Measurements from ENCODE around the gene NRTN.

NRTN gene

GRCh38 chr19:5824751-5825150 is 19.9 kb downstream of the NRTN start:
- H3K27me3 ChIP-seq (ENCODE audit: control insufficient read depth in 5 of 5, insufficient read depth in 4 of 5, low read length in 5 of 5), result peaks cover 12 to 46% (median 16%) of the 10 kb centered on the region in 5 donors
- no peak overlapping the region for H3K27ac ChIP-seq (ENCODE audit: low read depth, low read length)
- H3K9ac ChIP-seq (ENCODE audit: low read length in 5 of 5), result no peak overlapping the region
- H3K36me3 ChIP-seq (ENCODE audit: control insufficient read depth in 5 of 5, insufficient read depth in 5 of 5, low read length in 5 of 5), result no peaks in the 10 kb centered on the region
- peaks cover 0 to 23% (median 7%) of the 10 kb centered on the region in 5 donors for H3K4me1 ChIP-seq (ENCODE audit: control insufficient read depth in 5 of 5, insufficient read depth in 5 of 5, low read length in 5 of 5)
- no peak overlapping the region for H3K4me3 ChIP-seq (ENCODE audit: low read depth in 1 of 5, low read length in 5 of 5)
- H3K9me3 ChIP-seq (ENCODE audit: control insufficient read depth in 5 of 5, low read length in 5 of 5), result no peaks in the 10 kb centered on the region

GRCh38 chr19:5825178-5825577 is 20.3 kb downstream of the NRTN start:
- Histone ChIP-seq H3K36me3 (ENCODE audit: control insufficient read depth in 5 of 5, insufficient read depth in 5 of 5, low read length in 5 of 5) (no peaks in the 10 kb centered on the region), H3K27me3 (ENCODE audit: control insufficient read depth in 5 of 5, insufficient read depth in 4 of 5, low read length in 5 of 5) (peaks cover 14 to 49% (median 18%) of the 10 kb centered on the region in 5 donors), H3K4me3 (ENCODE audit: low read depth in 1 of 5, low read length in 5 of 5) (no peak overlapping the region), H3K9ac (ENCODE audit: low read length in 5 of 5) (no peak overlapping the region), H3K4me1 (ENCODE audit: control insufficient read depth in 5 of 5, insufficient read depth in 5 of 5, low read length in 5 of 5) (peaks cover 0 to 23% (median 7%) of the 10 kb centered on the region in 5 donors), H3K27ac (ENCODE audit: low read depth, low read length) (no peak overlapping the region), H3K9me3 (ENCODE audit: control insufficient read depth in 5 of 5, low read length in 5 of 5) (no peaks in the 10 kb centered on the region)

- Histone ChIP-seq H3K4me1 (ENCODE audit: control insufficient read depth in 5 of 5, insufficient read depth in 5 of 5, low read length in 5 of 5) (peaks cover 0 to 23% (median 7%) of the 10 kb centered on the region in 5 donors), H3K9me3 (ENCODE audit: control insufficient read depth in 5 of 5, low read length in 5 of 5) (no peaks in the 10 kb centered on the region), H3K9ac (ENCODE audit: low read length in 5 of 5) (no peak overlapping the region), H3K4me3 (ENCODE audit: low read depth in 1 of 5, low read length in 5 of 5) (peak overlapping the region in 1 of 5 donors; percentile 40), H3K27ac (ENCODE audit: low read depth, low read length) (no peak overlapping the region), H3K36me3 (ENCODE audit: control insufficient read depth in 5 of 5, insufficient read depth in 5 of 5, low read length in 5 of 5) (no peaks in the 10 kb centered on the region), H3K27me3 (ENCODE audit: control insufficient read depth in 5 of 5, insufficient read depth in 4 of 5, low read length in 5 of 5) (peaks cover 14 to 51% (median 20%) of the 10 kb centered on the region in 5 donors)
Measured at GRCh38 chr19:5826531-5827341, 21.9 kb downstream of the NRTN start.

- Histone ChIP-seq H3K4me1 (ENCODE audit: control insufficient read depth in 5 of 5, insufficient read depth in 5 of 5, low read length in 5 of 5) (peaks cover 0 to 23% (median 7%) of the 10 kb centered on the region in 5 donors), H3K9ac (ENCODE audit: low read length in 5 of 5) (no peak overlapping the region), H3K27me3 (ENCODE audit: control insufficient read depth in 5 of 5, insufficient read depth in 4 of 5, low read length in 5 of 5) (peaks cover 14 to 52% (median 20%) of the 10 kb centered on the region in 5 donors), H3K27ac (ENCODE audit: low read depth, low read length) (no peak overlapping the region), H3K4me3 (ENCODE audit: low read depth in 1 of 5, low read length in 5 of 5) (peak overlapping the region in 4 of 5 donors; percentile 60 to 70 (median 66)), H3K36me3 (ENCODE audit: control insufficient read depth in 5 of 5, insufficient read depth in 5 of 5, low read length in 5 of 5) (no peaks in the 10 kb centered on the region), H3K9me3 (ENCODE audit: control insufficient read depth in 5 of 5, low read length in 5 of 5) (no peaks in the 10 kb centered on the region)
Measured at GRCh38 chr19:5827342-5827890, 22.5 kb downstream of the NRTN start.

- no peak overlapping the region for H3K27ac ChIP-seq (ENCODE audit: low read depth, low read length)
Measured at GRCh38 chr19:5827891-5828660, 23.2 kb downstream of the NRTN start.

GRCh38 chr19:5828661-5829566 is 24.0 kb downstream of the NRTN start:
- no peaks in the 10 kb centered on the region for H3K9me3 ChIP-seq (ENCODE audit: control insufficient read depth in 5 of 5, low read length in 5 of 5)
- H3K27me3 ChIP-seq (ENCODE audit: control insufficient read depth in 5 of 5, insufficient read depth in 4 of 5, low read length in 5 of 5), result peaks cover 14 to 47% (median 21%) of the 10 kb centered on the region in 5 donors
- no peak overlapping the region for H3K27ac ChIP-seq (ENCODE audit: low read depth, low read length)
- H3K36me3 ChIP-seq (ENCODE audit: control insufficient read depth in 5 of 5, insufficient read depth in 5 of 5, low read length in 5 of 5), result no peaks in the 10 kb centered on the region
- H3K4me3 ChIP-seq (ENCODE audit: low read depth in 1 of 5, low read length in 5 of 5), result peak overlapping the region; percentile 26 to 70 (median 62)
- peak overlapping the region in 2 of 5 donors; percentile 21 to 43 for H3K9ac ChIP-seq (ENCODE audit: low read length in 5 of 5)
- peaks cover 0 to 23% (median 7%) of the 10 kb centered on the region in 5 donors for H3K4me1 ChIP-seq (ENCODE audit: control insufficient read depth in 5 of 5, insufficient read depth in 5 of 5, low read length in 5 of 5)

More at GRCh38 chr19:5827891-5828660, 23.2 kb downstream of the NRTN start:
- peaks cover 14 to 53% (median 21%) of the 10 kb centered on the region in 5 donors for H3K27me3 ChIP-seq (ENCODE audit: control insufficient read depth in 5 of 5, insufficient read depth in 4 of 5, low read length in 5 of 5)
- peaks cover 0 to 23% (median 7%) of the 10 kb centered on the region in 5 donors for H3K4me1 ChIP-seq (ENCODE audit: control insufficient read depth in 5 of 5, insufficient read depth in 5 of 5, low read length in 5 of 5)
- H3K4me3 ChIP-seq (ENCODE audit: low read depth in 1 of 5, low read length in 5 of 5), result peak overlapping the region; percentile 26 to 70 (median 62)
- no peaks in the 10 kb centered on the region for H3K9me3 ChIP-seq (ENCODE audit: control insufficient read depth in 5 of 5, low read length in 5 of 5)
- H3K36me3 ChIP-seq (ENCODE audit: control insufficient read depth in 5 of 5, insufficient read depth in 5 of 5, low read length in 5 of 5), result no peaks in the 10 kb centered on the region
- H3K9ac ChIP-seq (ENCODE audit: low read length in 5 of 5), result peak overlapping the region in 2 of 5 donors; percentile 21 to 43

GRCh38 chr19:5829567-5830310 is 24.9 kb downstream of the NRTN start:
- H3K9ac ChIP-seq (ENCODE audit: low read length in 5 of 5), result no peak overlapping the region
- no peak overlapping the region for H3K27ac ChIP-seq (ENCODE audit: low read depth, low read length)
- H3K27me3 ChIP-seq (ENCODE audit: control insufficient read depth in 5 of 5, insufficient read depth in 4 of 5, low read length in 5 of 5), result peaks cover 14 to 46% (median 21%) of the 10 kb centered on the region in 5 donors
- no peaks in the 10 kb centered on the region for H3K9me3 ChIP-seq (ENCODE audit: control insufficient read depth in 5 of 5, low read length in 5 of 5)
- peaks cover 0 to 23% (median 7%) of the 10 kb centered on the region in 5 donors for H3K4me1 ChIP-seq (ENCODE audit: control insufficient read depth in 5 of 5, insufficient read depth in 5 of 5, low read length in 5 of 5)
- H3K36me3 ChIP-seq (ENCODE audit: control insufficient read depth in 5 of 5, insufficient read depth in 5 of 5, low read length in 5 of 5), result no peaks in the 10 kb centered on the region
- no peak overlapping the region for H3K4me3 ChIP-seq (ENCODE audit: low read depth in 1 of 5, low read length in 5 of 5)

GRCh38 chr19:5831159-5831558 is 26.3 kb downstream of the NRTN start:
- H3K4me3 ChIP-seq (ENCODE audit: low read depth in 1 of 5, low read length in 5 of 5), result no peak overlapping the region
- no peaks in the 10 kb centered on the region for H3K36me3 ChIP-seq (ENCODE audit: control insufficient read depth in 5 of 5, insufficient read depth in 5 of 5, low read length in 5 of 5)
- H3K27ac ChIP-seq (ENCODE audit: low read depth, low read length), result no peak overlapping the region
- H3K9ac ChIP-seq (ENCODE audit: low read length in 5 of 5), result no peak overlapping the region
- H3K9me3 ChIP-seq (ENCODE audit: control insufficient read depth in 5 of 5, low read length in 5 of 5), result no peaks in the 10 kb centered on the region
- peaks cover 18 to 40% (median 21%) of the 10 kb centered on the region in 5 donors for H3K27me3 ChIP-seq (ENCODE audit: control insufficient read depth in 5 of 5, insufficient read depth in 4 of 5, low read length in 5 of 5)
- peaks cover 0 to 23% (median 7%) of the 10 kb centered on the region in 5 donors for H3K4me1 ChIP-seq (ENCODE audit: control insufficient read depth in 5 of 5, insufficient read depth in 5 of 5, low read length in 5 of 5)
